HG03442 (cell line): ENCODE results near the gene BDH1.
A peak's percentile ranks its signal among the peaks of the same experiment; 100 is the strongest.
"Not testable (repeated sequence)": the region's sequence is repeated elsewhere in the genome, so short reads cannot be mapped to it uniquely, and the experiment has no call there.

Source experiments
- ATAC-seq: cut with Tn5 transposase; IDR thresholded peaks from one replicate; pipeline ENCODE4 v1.9.1; 2021; ENCODE audit warnings: mild to moderate bottlenecking, moderate library complexity; ENCODE audit not compliant: unreplicated experiment

BDH1 gene

GRCh38 chr3:197555281-197556261 is at the start of gene BDH1:
Gene BDH1 (minus strand): TSS chr3:197555968. CDS start chr3:197546443, 9,525 bp downstream.
- ATAC-seq: peak; percentile 32

- no peak for ATAC-seq
Measured at GRCh38 chr3:197603317-197603933, 47.7 kb upstream of the BDH1 start.

- not testable (repeated sequence) for ATAC-seq
Measured at GRCh38 chr3:197602351-197602750, 46.6 kb upstream of the BDH1 start.

- ATAC-seq: not testable (repeated sequence)
Measured at GRCh38 chr3:197601566-197601840, 45.7 kb upstream of the BDH1 start.

- no peak for ATAC-seq
Measured at GRCh38 chr3:197600796-197601565, 45.2 kb upstream of the BDH1 start.

GRCh38 chr3:197599089-197599765 is 43.5 kb upstream of the BDH1 start:
- ATAC-seq: peak; percentile 90

- no peak for ATAC-seq
Measured at GRCh38 chr3:197598404-197598980, 42.7 kb upstream of the BDH1 start.

GRCh38 chr3:197597335-197597734 is 41.6 kb upstream of the BDH1 start:
- no peak for ATAC-seq

GRCh38 chr3:197595470-197596185 is 39.9 kb upstream of the BDH1 start:
- ATAC-seq: no peak

- no peak for ATAC-seq
Measured at GRCh38 chr3:197593046-197593380, 37.2 kb upstream of the BDH1 start.

GRCh38 chr3:197592361-197593045 is 36.7 kb upstream of the BDH1 start:
- ATAC-seq: no peak

- ATAC-seq: no peak
Measured at GRCh38 chr3:197591816-197592215, 36.0 kb upstream of the BDH1 start.

- ATAC-seq: no peak
Measured at GRCh38 chr3:197590313-197590962, 34.7 kb upstream of the BDH1 start.

GRCh38 chr3:197589545-197589944 is 33.8 kb upstream of the BDH1 start:
- ATAC-seq: no peak

GRCh38 chr3:197586768-197587167 is 31.0 kb upstream of the BDH1 start:
- not testable (repeated sequence) for ATAC-seq

GRCh38 chr3:197586181-197586580 is 30.4 kb upstream of the BDH1 start:
- no peak for ATAC-seq

GRCh38 chr3:197584733-197585132 is 29.0 kb upstream of the BDH1 start:
- ATAC-seq: no peak

GRCh38 chr3:197583371-197583770 is 27.6 kb upstream of the BDH1 start:
- ATAC-seq: no peak

- ATAC-seq: no peak
Measured at GRCh38 chr3:197580253-197580691, 24.5 kb upstream of the BDH1 start.
